ENCODE data around the gene GRIN1. TPM values are rescaled to one million over a fixed set of nuclear protein-coding genes. Genes with fewer than 3 reads are reported as not detected.

The GRIN1 gene
- total RNA-seq, 4 donors from 2014 or later, result not detected

- no peak for TF ChIP-seq CTCF (IDR thresholded peaks at IDR 0.05; ENCODE audit: low read depth)
Observed at GRCh38 chr9:137174722-137175293, 35.9 kb downstream of the GRIN1 start.

GRCh38 chr9:137175345-137175961 lies 36.5 kb downstream of the GRIN1 start:
- no peak for TF ChIP-seq CTCF (IDR thresholded peaks at IDR 0.05; ENCODE audit: low read depth)

GRCh38 chr9:137176302-137177182 lies 37.6 kb downstream of the GRIN1 start:
- no peak for TF ChIP-seq CTCF (IDR thresholded peaks at IDR 0.05; ENCODE audit: low read depth)

GRCh38 chr9:137178201-137178938 lies 39.4 kb downstream of the GRIN1 start:
- TF ChIP-seq CTCF (IDR thresholded peaks at IDR 0.05; ENCODE audit: low read depth), result no peak

- TF ChIP-seq CTCF (IDR thresholded peaks at IDR 0.05; ENCODE audit: low read depth), result no peak
Observed at GRCh38 chr9:137178939-137179630, 40.1 kb downstream of the GRIN1 start.

GRCh38 chr9:137179761-137180160 lies 40.8 kb downstream of the GRIN1 start:
- TF ChIP-seq CTCF (IDR thresholded peaks at IDR 0.05; ENCODE audit: low read depth), result no peak

Measured in subcutaneous adipose tissue (tissue), 4 donors.